Cardiac muscle cell (in vitro differentiated cells and primary cell): ENCODE measurements around the gene CPT1B. TPM values are rescaled to one million over a fixed set of nuclear protein-coding genes. Genes with fewer than 3 reads are reported as not detected.
A peak's percentile ranks its signal among the peaks of the same experiment; 100 is the strongest.

Source experiments
- DNase-seq, 2 donors: peaks; one replicate each; pipeline versions ENCODE4 v3.0.0 to v3.0.0-alpha.2; 2010 to 2017; ENCODE audit warnings: low read depth in 1 of 2, low spot score in 1 of 2
- H3K27ac ChIP-seq: fragments of 200-600 bp; sonication (generic); 2 replicates; pipeline ENCODE4 v1.5.1; 2016
- H3K27me3 ChIP-seq: fragments of 200-600 bp; sonication (generic); 2 replicates; pipeline ENCODE4 v1.6.0; 2016; ENCODE audit warnings: control low read depth
- H3K36me3 ChIP-seq: fragments of 200-600 bp; sonication (generic); 2 replicates; pipeline ENCODE4 v1.5.1; 2016; ENCODE audit warnings: control low read depth
- H3K4me1 ChIP-seq: fragments of 200-600 bp; sonication (generic); 2 replicates; pipeline ENCODE4 v1.8.1; 2017; ENCODE audit warnings: low read depth, mild to moderate bottlenecking, mixed run types
- H3K4me3 ChIP-seq: fragments of 200-600 bp; sonication (generic); 2 replicates; pipeline ENCODE4 v1.5.1; 2016; ENCODE audit warnings: mild to moderate bottlenecking
- H3K9me3 ChIP-seq: fragments of 200-600 bp; sonication (generic); 2 replicates; pipeline ENCODE4 v1.5.1; 2017; ENCODE audit warnings: low read depth, mild to moderate bottlenecking, control low read depth
- polyA plus RNA-seq: library from polyadenylated mRNA; unstranded; fragments of >200 nt; fragmentation: Nextera tagmentation; extraction: Ambion mirVana; gene quantifications from 2 replicates; pipeline ENCODE4 v1.2.1, GENCODE V29; 2016
- total RNA-seq: library from RNA; depleted of rRNA; stranded (reverse); fragments of >200 nt; gene quantifications from 2 replicates; pipeline ENCODE4 v1.2.3, GENCODE V29; 2016
- TF ChIP-seq, protein P1 (sequence below): IDR thresholded peaks from 2 replicates; pipeline ENCODE4 v1.5.1; 2012; ENCODE audit warnings: low read depth, mild to moderate bottlenecking, low read length

The CPT1B gene
- total and polyA plus RNA-seq, 2 experiments from 2014 or later = 39.1 to 58.7 TPM

DNA sequence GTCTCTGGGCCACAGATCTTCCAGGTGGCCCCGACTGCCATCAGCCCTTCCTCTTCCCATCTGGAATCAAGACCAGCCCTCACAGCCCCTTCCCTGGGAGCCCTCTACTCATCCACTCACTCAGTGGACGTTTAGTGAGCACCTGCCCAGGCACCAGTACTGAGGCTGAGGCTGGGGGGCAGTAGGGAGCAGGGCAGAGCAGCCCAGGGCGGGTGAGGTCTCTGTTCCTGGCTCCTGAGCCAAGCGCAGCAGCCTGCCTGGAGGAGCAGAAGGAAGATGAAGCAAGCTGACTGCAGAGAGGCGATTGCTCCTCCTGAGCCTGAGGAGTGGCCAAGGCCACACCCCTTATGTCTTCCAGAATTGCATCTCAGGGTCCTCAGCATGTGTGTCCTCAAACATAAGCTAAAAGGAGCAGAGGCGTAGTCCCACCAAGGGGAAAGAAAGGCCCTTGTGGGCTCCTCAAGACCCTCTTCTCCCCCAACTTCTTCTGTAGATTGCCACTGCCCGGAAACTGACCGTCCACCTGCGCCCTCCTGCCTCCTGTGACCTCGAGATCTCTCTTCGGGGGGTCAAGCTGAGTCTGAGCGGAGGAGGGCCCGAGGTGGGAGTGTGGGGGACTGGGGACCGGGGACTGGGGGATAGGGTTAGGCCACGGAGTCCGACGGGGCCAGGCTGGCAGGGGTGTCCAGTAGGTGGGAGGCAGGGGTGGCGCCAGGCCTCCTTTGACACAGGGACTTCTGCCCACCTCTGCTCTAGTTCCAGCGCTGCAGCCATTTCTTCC, 28.1 kb upstream of the CPT1B start:
- Histone ChIP-seq H3K36me3 (no peaks in the 10 kb centered on the region), H3K9me3 (no peaks in the 10 kb centered on the region), H3K4me1 (no peaks in the 10 kb centered on the region), H3K4me3 (no peak overlapping the region), H3K27me3 (peaks cover 74% of the 10 kb centered on the region), H3K27ac (no peak overlapping the region)
- TF ChIP-seq, protein P1, sequence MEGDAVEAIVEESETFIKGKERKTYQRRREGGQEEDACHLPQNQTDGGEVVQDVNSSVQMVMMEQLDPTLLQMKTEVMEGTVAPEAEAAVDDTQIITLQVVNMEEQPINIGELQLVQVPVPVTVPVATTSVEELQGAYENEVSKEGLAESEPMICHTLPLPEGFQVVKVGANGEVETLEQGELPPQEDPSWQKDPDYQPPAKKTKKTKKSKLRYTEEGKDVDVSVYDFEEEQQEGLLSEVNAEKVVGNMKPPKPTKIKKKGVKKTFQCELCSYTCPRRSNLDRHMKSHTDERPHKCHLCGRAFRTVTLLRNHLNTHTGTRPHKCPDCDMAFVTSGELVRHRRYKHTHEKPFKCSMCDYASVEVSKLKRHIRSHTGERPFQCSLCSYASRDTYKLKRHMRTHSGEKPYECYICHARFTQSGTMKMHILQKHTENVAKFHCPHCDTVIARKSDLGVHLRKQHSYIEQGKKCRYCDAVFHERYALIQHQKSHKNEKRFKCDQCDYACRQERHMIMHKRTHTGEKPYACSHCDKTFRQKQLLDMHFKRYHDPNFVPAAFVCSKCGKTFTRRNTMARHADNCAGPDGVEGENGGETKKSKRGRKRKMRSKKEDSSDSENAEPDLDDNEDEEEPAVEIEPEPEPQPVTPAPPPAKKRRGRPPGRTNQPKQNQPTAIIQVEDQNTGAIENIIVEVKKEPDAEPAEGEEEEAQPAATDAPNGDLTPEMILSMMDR = peak; percentile 50
- peak in 1 of 2 donors; percentile 52 for DNase-seq

DNA sequence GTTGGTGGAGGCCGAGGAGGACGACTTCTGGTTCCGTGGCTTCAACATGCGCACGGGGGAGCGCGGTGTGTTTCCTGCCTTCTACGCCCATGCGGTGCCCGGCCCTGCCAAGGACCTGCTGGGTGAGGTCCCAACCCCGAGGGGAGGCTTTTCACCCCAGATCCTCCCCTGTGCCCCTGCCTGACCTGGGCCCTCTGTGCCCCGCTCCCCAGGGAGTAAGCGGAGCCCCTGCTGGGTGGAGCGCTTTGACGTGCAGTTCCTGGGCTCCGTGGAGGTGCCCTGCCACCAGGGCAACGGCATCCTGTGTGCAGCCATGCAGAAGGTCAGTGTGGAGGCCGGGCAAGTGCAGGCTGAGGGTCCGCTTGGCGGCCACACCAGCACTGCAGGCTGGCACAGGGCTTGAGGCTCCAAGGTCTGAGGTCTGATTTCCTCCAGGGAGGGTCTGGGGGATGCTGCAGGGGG, 27.4 kb upstream of the CPT1B start:
- no peak overlapping the region for H3K27ac ChIP-seq
- H3K36me3 ChIP-seq = no peaks in the 10 kb centered on the region
- TF ChIP-seq, protein P1 = no peak
- H3K4me3 ChIP-seq = no peak overlapping the region
- no peaks in the 10 kb centered on the region for H3K4me1 ChIP-seq
- H3K27me3 ChIP-seq = peaks cover 75% of the 10 kb centered on the region
- DNase-seq = no peak
- H3K9me3 ChIP-seq = no peaks in the 10 kb centered on the region

DNA sequence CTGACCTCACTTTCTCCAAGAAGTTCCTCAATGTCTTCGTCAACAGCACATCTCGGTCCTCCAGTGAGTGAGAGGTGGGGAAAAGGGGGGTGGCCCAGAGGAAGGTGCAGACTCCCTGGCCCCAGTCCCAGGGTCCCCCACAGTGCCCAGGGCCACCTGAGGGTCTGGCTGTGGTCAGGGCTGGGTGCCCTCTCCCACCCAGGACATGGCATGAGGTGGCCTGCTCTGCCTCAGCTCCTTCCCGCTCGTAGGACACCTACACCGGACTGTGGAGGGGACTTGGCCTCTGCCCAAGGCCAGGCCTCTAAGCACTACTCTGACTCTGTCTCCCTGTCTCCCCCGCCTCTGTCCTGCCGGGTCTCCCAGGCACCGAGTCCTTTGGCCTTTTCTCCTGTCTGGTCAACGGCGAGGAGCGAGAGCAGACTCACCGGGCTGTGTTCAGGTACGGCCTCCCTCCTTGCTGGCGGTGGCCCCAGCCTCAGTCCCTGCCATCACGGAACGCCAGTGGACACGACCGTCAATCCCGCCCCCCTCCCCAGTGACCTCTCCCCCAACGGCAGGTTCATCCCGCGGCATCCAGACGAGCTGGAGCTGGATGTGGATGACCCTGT, 26.9 kb upstream of the CPT1B start:
- H3K4me3 ChIP-seq = no peak overlapping the region
- peaks cover 79% of the 10 kb centered on the region for H3K27me3 ChIP-seq
- TF ChIP-seq, protein P1 = no peak

DNA sequence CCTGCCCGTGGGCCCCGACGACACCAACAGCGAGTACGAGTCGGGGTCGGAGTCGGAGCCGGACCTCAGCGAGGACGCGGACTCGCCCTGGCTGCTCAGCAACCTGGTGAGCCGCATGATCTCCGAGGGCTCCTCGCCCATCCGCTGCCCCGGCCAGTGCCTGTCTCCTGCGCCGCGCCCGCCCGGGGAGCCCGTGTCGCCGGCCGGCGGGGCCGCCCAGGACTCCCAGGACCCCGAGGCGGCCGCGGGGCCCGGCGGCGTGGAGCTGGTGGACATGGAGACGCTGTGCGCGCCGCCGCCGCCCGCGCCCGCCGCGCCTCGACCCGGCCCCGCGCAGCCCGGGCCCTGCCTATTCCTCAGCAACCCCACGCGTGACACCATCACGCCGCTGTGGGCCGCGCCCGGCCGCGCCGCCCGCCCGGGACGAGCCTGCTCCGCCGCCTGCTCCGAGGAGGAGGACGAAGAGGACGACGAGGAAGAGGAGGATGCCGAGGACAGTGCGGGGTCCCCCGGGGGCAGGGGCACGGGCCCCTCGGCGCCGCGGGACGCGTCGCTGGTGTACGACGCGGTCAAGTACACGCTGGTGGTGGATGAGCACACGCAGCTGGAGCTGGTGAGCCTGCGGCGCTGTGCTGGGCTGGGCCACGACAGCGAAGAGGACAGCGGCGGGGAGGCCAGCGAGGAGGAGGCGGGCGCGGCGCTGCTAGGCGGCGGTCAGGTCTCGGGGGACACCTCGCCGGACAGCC, 26.2 kb upstream of the CPT1B start:
- no peak overlapping the region for H3K4me3 ChIP-seq
- H3K27me3 ChIP-seq = peaks cover 86% of the 10 kb centered on the region

More for the DNA sequence above, 26.9 kb upstream of the CPT1B start:
- Histone ChIP-seq H3K4me1 (no peaks in the 10 kb centered on the region), H3K36me3 (no peaks in the 10 kb centered on the region), H3K9me3 (no peaks in the 10 kb centered on the region), H3K27ac (no peak overlapping the region)
- no peak for DNase-seq

DNA sequence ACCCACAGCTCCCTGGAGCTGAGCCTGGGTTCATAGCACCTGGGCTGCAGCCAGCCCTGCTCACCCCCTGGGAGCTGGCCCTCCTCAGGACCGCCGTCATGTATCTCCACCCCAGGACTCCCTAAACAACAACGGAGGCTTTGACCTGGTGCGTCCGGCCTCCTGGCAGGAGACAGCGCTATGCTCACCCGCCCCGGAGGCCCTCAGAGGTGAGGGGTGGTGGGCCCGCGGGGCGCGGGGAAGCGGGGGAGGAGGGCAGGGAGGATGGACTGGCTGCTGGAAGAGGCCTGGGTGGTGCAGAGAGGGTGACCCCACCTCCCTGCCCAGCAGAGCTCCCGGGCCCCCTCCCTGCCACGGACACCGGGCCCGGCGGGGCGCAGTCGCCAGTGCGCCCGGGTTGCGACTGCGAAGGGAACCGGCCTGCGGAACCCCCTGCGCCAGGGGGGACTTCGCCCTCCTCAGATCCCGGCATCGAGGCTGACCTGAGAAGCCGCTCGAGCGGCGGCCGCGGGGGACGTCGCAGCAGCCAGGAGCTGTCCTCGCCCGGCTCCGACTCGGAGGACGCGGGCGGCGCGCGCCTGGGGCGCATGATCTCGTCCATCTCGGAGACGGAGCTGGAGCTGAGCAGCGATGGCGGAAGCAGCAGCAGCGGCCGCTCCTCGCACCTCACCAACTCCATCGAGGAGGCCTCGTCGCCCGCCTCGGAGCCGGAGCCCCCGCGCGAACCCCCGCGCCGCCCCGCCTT, 25.5 kb upstream of the CPT1B start:
- no peaks in the 10 kb centered on the region for H3K9me3 ChIP-seq
- H3K4me3 ChIP-seq = no peak overlapping the region
- no peaks in the 10 kb centered on the region for H3K4me1 ChIP-seq
- DNase-seq = no peak
- no peak overlapping the region for H3K27ac ChIP-seq
- no peaks in the 10 kb centered on the region for H3K36me3 ChIP-seq
- TF ChIP-seq, protein P1 = no peak
- peaks cover 88% of the 10 kb centered on the region for H3K27me3 ChIP-seq

More for the DNA sequence above, 26.2 kb upstream of the CPT1B start:
- no peak for DNase-seq
- no peaks in the 10 kb centered on the region for H3K36me3 ChIP-seq
- no peak overlapping the region for H3K27ac ChIP-seq
- TF ChIP-seq, protein P1 = no peak
- no peaks in the 10 kb centered on the region for H3K4me1 ChIP-seq
- H3K9me3 ChIP-seq = no peaks in the 10 kb centered on the region
